HAP-1 (cell line): ENCODE data around the gene IFT52.
"Not testable (repeated sequence)": the region's sequence is repeated elsewhere in the genome, so short reads cannot be mapped to it uniquely, and the experiment has no call there.

ENCODE experiments used
- DNase-seq, 2 experiments: peaks; one replicate each; pipeline ENCODE4 v3.0.0-alpha.2; 2016 to 2020; ENCODE audit warnings: low spot score in 2 of 2
- H3K27me3 ChIP-seq: fragments of 250-450 bp; sonication (Bioruptor Pico); 2 replicates; pipeline ENCODE4 v1.5.1; 2020; ENCODE audit warnings: low read depth, mild to moderate bottlenecking, moderate library complexity
- H3K36me3 ChIP-seq: fragments of 250-450 bp; sonication (Bioruptor Pico); replicated peaks from 2 replicates; pipeline ENCODE4 v1.5.1; 2020; ENCODE audit warnings: mild to moderate bottlenecking
- H3K4me1 ChIP-seq: fragments of 250-450 bp; sonication (Bioruptor Pico); 2 replicates; pipeline ENCODE4 v1.5.1; 2020; ENCODE audit warnings: mild to moderate bottlenecking
- H3K4me3 ChIP-seq: fragments of 250-450 bp; sonication (Bioruptor Pico); 2 replicates; pipeline ENCODE4 v1.5.1; 2020; ENCODE audit warnings: mild to moderate bottlenecking, moderate library complexity
- H3K9me3 ChIP-seq: fragments of 250-450 bp; sonication (Bioruptor Pico); 2 replicates; pipeline ENCODE4 v1.5.1; 2020; ENCODE audit warnings: mild to moderate bottlenecking, moderate library complexity
- in situ Hi-C: fragments of 300-500 bp; cut with MboI; formaldehyde crosslinking; loops from 3 replicates; pipeline ENCODE4 v1.14.3; 2020; ENCODE audit warnings: low sequenced_read_pairs, inconsistent platforms, mixed read lengths

The IFT52 gene

GRCh38 chr20:43576108-43576507 is 14.6 kb upstream of the IFT52 start:
- no peaks in the 10 kb centered on the region for H3K4me1 ChIP-seq
- no peak for DNase-seq
- no peaks in the 10 kb centered on the region for H3K27me3 ChIP-seq
- H3K9me3 ChIP-seq = no peaks in the 10 kb centered on the region
- in situ Hi-C loops = no loop called here
- no peaks in the 10 kb centered on the region for H3K36me3 ChIP-seq
- H3K4me3 ChIP-seq = no peak overlapping the region

DNA sequence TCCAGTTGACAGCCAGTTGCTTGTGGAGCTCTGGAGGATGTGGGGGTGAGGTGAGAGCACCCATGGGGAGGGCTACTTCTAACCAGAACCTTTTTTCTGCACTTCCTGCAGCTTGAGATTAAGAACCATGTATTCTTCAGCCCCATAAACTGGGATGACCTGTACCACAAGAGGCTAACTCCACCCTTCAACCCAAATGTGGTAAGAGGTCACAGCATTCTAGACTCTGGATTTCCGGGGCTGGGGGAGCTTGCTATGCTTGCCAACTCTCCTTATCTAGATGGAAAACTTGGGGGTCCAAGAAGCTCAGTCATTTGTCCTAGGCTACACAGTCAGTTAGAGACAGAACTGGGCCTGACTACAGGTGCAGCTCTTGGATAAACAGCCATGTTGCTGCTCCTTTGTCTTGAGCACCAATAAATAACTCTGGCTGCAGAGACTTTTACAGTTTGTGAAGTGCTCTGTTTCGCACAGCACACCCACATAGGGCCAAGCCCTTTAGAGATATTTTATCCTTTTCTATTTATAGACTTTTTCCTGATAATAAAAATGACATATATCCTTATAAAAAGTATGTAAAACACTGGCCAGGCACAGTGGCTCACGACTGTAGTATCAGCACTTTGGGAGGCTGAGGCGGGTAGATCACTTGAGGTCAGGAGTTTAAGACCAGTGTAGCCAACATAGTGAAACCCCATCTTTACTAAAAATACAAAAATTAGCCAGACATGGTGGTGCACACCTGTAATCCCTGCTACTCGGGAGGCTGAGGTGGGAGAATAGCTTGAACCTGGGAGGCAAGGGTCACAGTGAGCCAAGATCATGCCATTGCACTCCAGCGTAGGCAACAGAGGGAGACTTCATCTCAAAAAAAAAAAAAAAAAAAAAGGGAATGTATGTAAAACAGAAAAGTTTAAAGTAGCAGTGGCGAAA is 10.6 kb upstream of the IFT52 start:
- DNase-seq = no peak
- in situ Hi-C loops = no loop called here
- H3K9me3 ChIP-seq = no peaks in the 10 kb centered on the region
- H3K4me3 ChIP-seq = no peak overlapping the region
- H3K4me1 ChIP-seq = no peaks in the 10 kb centered on the region
- H3K27me3 ChIP-seq = no peaks in the 10 kb centered on the region
- H3K36me3 ChIP-seq = no peaks in the 10 kb centered on the region

GRCh38 chr20:43583133-43583864 is 7.4 kb upstream of the IFT52 start:
- Histone ChIP-seq H3K9me3 (no peaks in the 10 kb centered on the region), H3K27me3 (no peaks in the 10 kb centered on the region), H3K4me1 (no peaks in the 10 kb centered on the region), H3K4me3 (no peak overlapping the region), H3K36me3 (no peaks in the 10 kb centered on the region)
- in situ Hi-C loops = no loop called here
- no peak for DNase-seq

GRCh38 chr20:43583982-43584432 is 6.7 kb upstream of the IFT52 start:
- in situ Hi-C loops = no loop called here
- no peaks in the 10 kb centered on the region for H3K9me3 ChIP-seq
- no peaks in the 10 kb centered on the region for H3K36me3 ChIP-seq
- no peak for DNase-seq
- H3K27me3 ChIP-seq = no peaks in the 10 kb centered on the region
- no peaks in the 10 kb centered on the region for H3K4me1 ChIP-seq
- no peak overlapping the region for H3K4me3 ChIP-seq

- no peaks in the 10 kb centered on the region for H3K36me3 ChIP-seq
- in situ Hi-C loops = no loop called here
- no peaks in the 10 kb centered on the region for H3K4me1 ChIP-seq
- DNase-seq = no peak
- no peaks in the 10 kb centered on the region for H3K9me3 ChIP-seq
- no peak overlapping the region for H3K4me3 ChIP-seq
- H3K27me3 ChIP-seq = no peaks in the 10 kb centered on the region
Measured at GRCh38 chr20:43584448-43585136, 6.1 kb upstream of the IFT52 start.

DNA sequence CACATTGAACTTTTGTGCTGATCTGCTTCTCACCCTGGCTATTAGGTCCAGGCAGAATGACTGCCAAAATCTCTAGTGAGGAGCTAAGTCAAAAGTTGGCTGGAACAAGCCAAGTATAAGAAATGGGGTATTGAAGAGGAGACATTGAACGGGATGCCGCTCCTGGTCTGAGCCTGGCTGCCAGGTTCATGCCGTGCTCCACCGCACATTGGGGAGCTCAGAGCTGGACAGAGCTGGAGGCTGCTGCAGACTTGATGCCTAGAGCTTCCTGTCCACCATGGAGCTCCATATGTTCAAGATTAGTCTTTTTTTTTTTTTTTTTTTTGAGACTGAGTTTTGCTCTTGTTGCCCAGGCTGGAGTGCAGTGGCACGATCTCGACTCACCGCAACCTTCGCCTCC is 4.1 kb upstream of the IFT52 start:
- in situ Hi-C loops = no loop called here
- no peaks in the 10 kb centered on the region for H3K27me3 ChIP-seq
- no peaks in the 10 kb centered on the region for H3K36me3 ChIP-seq
- DNase-seq = no peak
- no peaks in the 10 kb centered on the region for H3K9me3 ChIP-seq
- H3K4me1 ChIP-seq = peaks cover 7% of the 10 kb centered on the region
- no peak overlapping the region for H3K4me3 ChIP-seq

GRCh38 chr20:43588526-43588925 is 2.2 kb upstream of the IFT52 start:
- DNase-seq, H3K4me3 ChIP-seq, H3K36me3 ChIP-seq, in situ Hi-C loops, H3K27me3 ChIP-seq, H3K9me3 ChIP-seq, H3K4me1 ChIP-seq: not testable (repeated sequence)

DNA sequence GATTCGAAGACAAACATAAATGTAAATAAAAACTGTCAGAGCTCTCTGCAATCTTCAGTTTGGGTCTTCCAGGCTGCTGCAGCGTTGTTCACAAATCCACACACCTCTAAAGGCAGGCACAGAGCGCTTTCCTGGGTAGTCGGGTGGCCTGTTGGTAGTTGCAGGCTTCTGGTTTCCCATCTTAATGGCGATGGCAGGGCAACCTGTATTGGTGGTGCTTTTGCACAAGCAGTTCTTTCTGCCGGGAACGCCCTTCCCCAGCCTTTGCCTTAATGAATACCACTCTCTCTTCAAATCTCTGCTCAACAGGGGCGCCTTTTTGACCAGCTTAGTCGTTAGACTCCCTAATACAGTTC is 723 bp upstream of the IFT52 start:
- no peaks in the 10 kb centered on the region for H3K27me3 ChIP-seq
- 0 out of 2 replicates have a peak, but pooled peaks cover 4% of the 10 kb centered on the region for H3K36me3 ChIP-seq
- in situ Hi-C loops = no loop called here
- H3K4me3 ChIP-seq = peak overlapping the region; percentile 85
- H3K4me1 ChIP-seq = peaks cover 8% of the 10 kb centered on the region
- H3K9me3 ChIP-seq = no peaks in the 10 kb centered on the region
- no peak for DNase-seq

GRCh38 chr20:43601960-43602359 is 11.2 kb downstream of the IFT52 start:
- H3K9me3 ChIP-seq, in situ Hi-C loops, DNase-seq, H3K4me3 ChIP-seq, H3K36me3 ChIP-seq, H3K27me3 ChIP-seq, H3K4me1 ChIP-seq: not testable (repeated sequence)

DNA sequence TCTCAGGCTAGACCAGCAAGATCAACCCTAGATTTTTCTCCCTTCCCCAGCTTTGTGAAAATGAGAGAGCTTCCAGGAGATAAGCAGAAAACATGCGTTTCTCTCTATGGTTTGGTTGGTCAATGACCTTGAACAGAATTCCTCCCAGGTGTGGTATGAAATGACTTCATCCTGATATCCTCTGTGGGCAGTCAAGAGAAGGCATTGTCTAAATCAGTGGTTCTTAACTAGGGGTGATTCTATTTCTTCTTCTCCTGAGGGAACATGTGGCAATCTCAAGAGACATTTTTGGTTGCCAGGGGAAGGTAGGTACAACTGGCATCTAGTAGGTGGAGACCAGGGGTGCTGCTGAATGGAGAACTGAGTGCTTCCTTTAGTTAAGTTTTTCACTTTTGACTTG is 12.4 kb downstream of the IFT52 start:
- peaks cover 8% of the 10 kb centered on the region for H3K36me3 ChIP-seq
- H3K27me3 ChIP-seq = no peaks in the 10 kb centered on the region
- no peaks in the 10 kb centered on the region for H3K4me1 ChIP-seq
- H3K4me3 ChIP-seq = no peak overlapping the region
- in situ Hi-C loops = no loop called here
- DNase-seq = no peak
- H3K9me3 ChIP-seq = no peaks in the 10 kb centered on the region

- no peaks in the 10 kb centered on the region for H3K4me1 ChIP-seq
- in situ Hi-C loops = no loop called here
- H3K27me3 ChIP-seq = no peaks in the 10 kb centered on the region
- H3K36me3 ChIP-seq = peaks cover 8% of the 10 kb centered on the region
- no peak overlapping the region for H3K4me3 ChIP-seq
- DNase-seq = no peak
- H3K9me3 ChIP-seq = no peaks in the 10 kb centered on the region
Measured at GRCh38 chr20:43605715-43606114, 15.0 kb downstream of the IFT52 start.

GRCh38 chr20:43607278-43607677 is 16.5 kb downstream of the IFT52 start:
- in situ Hi-C loops = not testable (repeated sequence)

DNA sequence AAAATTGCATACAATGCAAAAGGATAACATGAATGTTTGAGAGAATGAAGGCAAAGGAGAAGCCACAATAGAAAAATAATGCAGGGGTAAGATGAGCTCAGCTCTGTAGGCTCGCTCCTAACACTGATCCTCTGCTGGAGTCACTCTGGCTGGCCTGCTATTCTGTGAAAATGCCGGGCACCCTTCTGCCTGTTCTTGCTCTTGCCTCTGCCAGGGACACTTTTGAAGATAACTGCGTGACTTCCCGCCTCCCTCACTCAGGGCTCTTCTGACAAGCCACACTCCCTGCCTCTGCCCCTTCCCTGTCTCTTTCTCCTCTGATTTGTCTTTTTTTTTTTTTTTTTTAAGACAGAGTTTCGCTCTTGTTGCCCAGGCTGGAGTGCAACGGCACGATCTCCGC is 40.9 kb downstream of the IFT52 start:
- Histone ChIP-seq H3K9me3 (no peaks in the 10 kb centered on the region), H3K36me3 (peaks cover 11% of the 10 kb centered on the region), H3K27me3 (no peaks in the 10 kb centered on the region), H3K4me3 (no peak overlapping the region), H3K4me1 (no peaks in the 10 kb centered on the region)
- in situ Hi-C loops = no loop called here
- no peak for DNase-seq

More at GRCh38 chr20:43607278-43607677, 16.5 kb downstream of the IFT52 start:
- not testable (repeated sequence) for H3K4me3 ChIP-seq, H3K4me1 ChIP-seq, H3K9me3 ChIP-seq, H3K27me3 ChIP-seq, DNase-seq, H3K36me3 ChIP-seq

DNA sequence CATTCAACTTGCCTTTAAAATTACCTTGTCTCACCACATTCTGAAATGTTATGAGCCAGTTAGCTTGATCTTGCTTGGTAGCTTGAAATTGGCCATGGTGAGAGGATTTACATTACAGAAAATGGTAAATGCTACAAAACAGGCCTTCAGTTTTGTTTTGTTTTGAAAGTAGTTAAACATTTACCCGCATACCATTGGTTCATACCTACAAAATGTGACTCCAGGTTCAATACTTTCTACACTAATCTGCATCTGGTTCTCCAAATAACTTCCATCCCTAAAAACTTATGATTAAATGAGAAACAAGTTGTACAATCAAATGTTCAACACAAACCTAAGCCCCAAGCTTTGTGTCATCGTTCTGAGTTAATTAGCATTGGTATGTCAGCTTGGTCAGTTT is 45.7 kb downstream of the IFT52 start:
- peaks cover 20% of the 10 kb centered on the region for H3K36me3 ChIP-seq
- H3K27me3 ChIP-seq = no peaks in the 10 kb centered on the region
- H3K4me1 ChIP-seq = no peaks in the 10 kb centered on the region
- H3K4me3 ChIP-seq = no peak overlapping the region
- no peaks in the 10 kb centered on the region for H3K9me3 ChIP-seq
- in situ Hi-C loops = no loop called here
- DNase-seq = no peak
